NCI-H2196 treated with DMSO at 0.1 percent for 48 hours (cell line): ENCODE measurements around the gene ZBTB38.

Experiments used
- DNase-seq: peaks from one replicate; lab custom pipeline; 2025; ENCODE audit not compliant: unreplicated experiment; lab: John Stamatoyannopoulos, UW

Gene ZBTB38

GRCh38 chr3:141401573-141402475 is 33.5 kb downstream of the ZBTB38 start:
- DNase-seq, result no peak

GRCh38 chr3:141402476-141403171 is 34.3 kb downstream of the ZBTB38 start:
- no peak for DNase-seq

- no peak for DNase-seq
These were observed 35.3 kb downstream of the ZBTB38 start for GRCh38 chr3:141403576-141403975.

GRCh38 chr3:141405025-141405424 is 36.7 kb downstream of the ZBTB38 start:
- DNase-seq, result no peak

GRCh38 chr3:141405591-141405990 is 37.3 kb downstream of the ZBTB38 start:
- no peak for DNase-seq

GRCh38 chr3:141406265-141406664 is 38.0 kb downstream of the ZBTB38 start:
- no peak for DNase-seq

GRCh38 chr3:141407047-141407446 is 38.7 kb downstream of the ZBTB38 start:
- no peak for DNase-seq

- no peak for DNase-seq
These were observed 39.5 kb downstream of the ZBTB38 start for GRCh38 chr3:141407825-141408224.

GRCh38 chr3:141408596-141408995 is 40.3 kb downstream of the ZBTB38 start:
- DNase-seq, result no peak

- no peak for DNase-seq
These were observed 41.6 kb downstream of the ZBTB38 start for GRCh38 chr3:141409940-141410241.

GRCh38 chr3:141410408-141410807 is 42.1 kb downstream of the ZBTB38 start:
- peak; percentile 41 for DNase-seq

- no peak for DNase-seq
These were observed 42.5 kb downstream of the ZBTB38 start for GRCh38 chr3:141410846-141411245.

- DNase-seq, result no peak
These were observed 43.0 kb downstream of the ZBTB38 start for GRCh38 chr3:141411251-141411771.

- DNase-seq, result peak; percentile 64
These were observed 44.0 kb downstream of the ZBTB38 start for GRCh38 chr3:141412087-141412935.

- peak; percentile 92 for DNase-seq
These were observed 44.6 kb downstream of the ZBTB38 start for GRCh38 chr3:141412936-141413354.

- DNase-seq, result peak; percentile 56
These were observed 45.1 kb downstream of the ZBTB38 start for GRCh38 chr3:141413391-141413790.

- DNase-seq, result no peak
These were observed 45.7 kb downstream of the ZBTB38 start for GRCh38 chr3:141413801-141414689.

GRCh38 chr3:141414800-141415462 is 46.6 kb downstream of the ZBTB38 start:
- DNase-seq, result no peak

- DNase-seq, result no peak
These were observed 47.6 kb downstream of the ZBTB38 start for GRCh38 chr3:141415953-141416352.
